DND-41 (cell line): ENCODE measurements around the gene RHOG.

Experiments
- CTCF ChIP-seq: IDR thresholded peaks from 2 replicates; pipeline ENCODE4 v1.5.1; 2012; ENCODE audit warnings: borderline replicate concordance, low read length, moderate library complexity, mild to moderate bottlenecking; ENCODE audit not compliant: poor library complexity, severe bottlenecking; ENCODE audit errors: extremely low read depth
- EZH2 ChIP-seq: IDR thresholded peaks from 3 replicates; pipeline ENCODE4 v1.6.1; 2012; ENCODE audit warnings: borderline replicate concordance, low read depth, mild to moderate bottlenecking, moderate library complexity, low read length, inconsistent platforms; ENCODE audit not compliant: severe bottlenecking

- no peak for TF ChIP-seq CTCF
- TF ChIP-seq EZH2 = no peak
Observed at GRCh38 chr11:3861683-3862082, 20.9 kb upstream of the RHOG start.
